ENCODE data around the gene THY1.

GRCh38 chr11:119419246-119419645 is 3.7 kb downstream of the THY1 start:
- TF ChIP-seq GATA2 (IDR thresholded peaks at IDR 0.05; ENCODE audit: low read depth, low read length) (no peak), GATA3 (IDR thresholded peaks at IDR 0.05; ENCODE audit: low read depth, low read length) (no peak)
